ENCODE data around the gene SF3B3.
"Not testable (repeated sequence)": the region's sequence is repeated elsewhere in the genome, so short reads cannot be mapped to it uniquely, and the experiment has no call there.

GRCh38 chr16:70621864-70622263 lies 98.2 kb downstream of the SF3B3 start:
- TF ChIP-seq TAF1 (IDR thresholded peaks at IDR 0.05; ENCODE audit: borderline replicate concordance, low read depth, low read length); CTCF (IDR thresholded peaks at IDR 0.05); GABPA (IDR thresholded peaks at IDR 0.05; ENCODE audit: low read depth); RFX5 (IDR thresholded peaks at IDR 0.05; ENCODE audit: low read length); REST (IDR thresholded peaks at IDR 0.05; ENCODE audit: low read depth, low read length); RAD21 (IDR thresholded peaks at IDR 0.05; ENCODE audit: low read length); EZH2phosphoT487 (IDR thresholded peaks at IDR 0.05; ENCODE audit: borderline replicate concordance, low read depth); MAX (IDR thresholded peaks at IDR 0.05; ENCODE audit: low read depth); TCF12 (IDR thresholded peaks at IDR 0.05); ZBTB33 (IDR thresholded peaks at IDR 0.05; ENCODE audit: borderline replicate concordance, low read depth); EP300 (IDR thresholded peaks at IDR 0.05; ENCODE audit: borderline replicate concordance in 1 of 2, low read depth in 1 of 2, low read length in 1 of 2); GATA2 (CRISPR knock-in tag; IDR thresholded peaks at IDR 0.05); IRF3 (IDR thresholded peaks at IDR 0.05; ENCODE audit: low read depth, low read length); POLR2AphosphoS5 (IDR thresholded peaks at IDR 0.05; ENCODE audit: low read depth, low read length): not testable (repeated sequence)

Data from SK-N-SH (cell line).